ENCODE measurements around the gene COLEC11.

The COLEC11 gene

GRCh38 chr2:3585261-3586109, 9.4 kb upstream of the COLEC11 start:
- Histone ChIP-seq H3K36me3 (ENCODE audit: control insufficient read depth, insufficient read depth, low read length) (peaks cover 45% of the 10 kb centered on the region), H3K27ac (ENCODE audit: low read depth, low read length) (no peak overlapping the region), H3K9me3 (ENCODE audit: control insufficient read depth, insufficient read depth, low read length) (no peaks in the 10 kb centered on the region), H3K27me3 (ENCODE audit: control insufficient read depth, insufficient read depth, low read length) (no peaks in the 10 kb centered on the region), H3K4me3 (ENCODE audit: low read depth, low read length) (no peak overlapping the region), H3K9ac (ENCODE audit: low read depth, low read length) (no peak overlapping the region), H3K4me1 (ENCODE audit: control insufficient read depth, insufficient read depth, low read length) (no peaks in the 10 kb centered on the region)

GRCh38 chr2:3586220-3586619, 8.7 kb upstream of the COLEC11 start:
- no peaks in the 10 kb centered on the region for H3K27me3 ChIP-seq (ENCODE audit: control insufficient read depth, insufficient read depth, low read length)
- H3K4me3 ChIP-seq (ENCODE audit: low read depth, low read length), result no peak overlapping the region
- H3K9ac ChIP-seq (ENCODE audit: low read depth, low read length), result no peak overlapping the region
- no peak overlapping the region for H3K27ac ChIP-seq (ENCODE audit: low read depth, low read length)
- no peaks in the 10 kb centered on the region for H3K9me3 ChIP-seq (ENCODE audit: control insufficient read depth, insufficient read depth, low read length)
- peaks cover 37% of the 10 kb centered on the region for H3K36me3 ChIP-seq (ENCODE audit: control insufficient read depth, insufficient read depth, low read length)
- no peaks in the 10 kb centered on the region for H3K4me1 ChIP-seq (ENCODE audit: control insufficient read depth, insufficient read depth, low read length)

- no peak overlapping the region for H3K27ac ChIP-seq (ENCODE audit: low read depth, low read length)
Measured at GRCh38 chr2:3587021-3587420, 7.9 kb upstream of the COLEC11 start.

DNA sequence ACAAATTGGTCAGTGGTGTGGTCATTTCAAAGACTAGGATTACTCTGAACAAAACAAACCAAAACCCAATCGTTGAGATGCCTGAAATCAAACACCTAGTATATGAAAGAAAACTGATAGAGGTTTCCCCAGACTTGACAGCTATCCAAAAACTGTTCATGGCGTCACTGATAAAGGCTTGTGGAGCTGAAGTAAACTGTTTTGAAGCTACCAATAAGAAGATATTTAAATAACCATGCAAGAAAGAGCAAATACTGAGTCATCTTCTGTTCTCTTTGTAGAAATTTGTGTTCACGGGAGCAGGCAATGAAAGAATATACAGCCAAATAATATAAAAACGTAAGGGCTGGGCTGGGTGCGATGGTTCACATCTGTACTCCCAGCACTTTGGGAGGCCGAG, 7.5 kb upstream of the COLEC11 start:
- H3K9me3 ChIP-seq (ENCODE audit: control insufficient read depth, insufficient read depth, low read length), result no peaks in the 10 kb centered on the region
- no peak overlapping the region for H3K9ac ChIP-seq (ENCODE audit: low read depth, low read length)
- H3K4me1 ChIP-seq (ENCODE audit: control insufficient read depth, insufficient read depth, low read length), result no peaks in the 10 kb centered on the region
- H3K4me3 ChIP-seq (ENCODE audit: low read depth, low read length), result no peak overlapping the region
- peaks cover 25% of the 10 kb centered on the region for H3K36me3 ChIP-seq (ENCODE audit: control insufficient read depth, insufficient read depth, low read length)
- H3K27ac ChIP-seq (ENCODE audit: low read depth, low read length), result no peak overlapping the region
- H3K27me3 ChIP-seq (ENCODE audit: control insufficient read depth, insufficient read depth, low read length), result no peaks in the 10 kb centered on the region

More at GRCh38 chr2:3587021-3587420, 7.9 kb upstream of the COLEC11 start:
- H3K36me3 ChIP-seq (ENCODE audit: control insufficient read depth, insufficient read depth, low read length), result peaks cover 29% of the 10 kb centered on the region
- H3K4me1 ChIP-seq (ENCODE audit: control insufficient read depth, insufficient read depth, low read length), result no peaks in the 10 kb centered on the region
- H3K9ac ChIP-seq (ENCODE audit: low read depth, low read length), result no peak overlapping the region
- H3K9me3 ChIP-seq (ENCODE audit: control insufficient read depth, insufficient read depth, low read length), result no peaks in the 10 kb centered on the region
- no peak overlapping the region for H3K4me3 ChIP-seq (ENCODE audit: low read depth, low read length)
- H3K27me3 ChIP-seq (ENCODE audit: control insufficient read depth, insufficient read depth, low read length), result no peaks in the 10 kb centered on the region

- H3K4me1 ChIP-seq (ENCODE audit: control insufficient read depth, insufficient read depth, low read length), result no peaks in the 10 kb centered on the region
Measured at GRCh38 chr2:3588084-3588483, 6.8 kb upstream of the COLEC11 start.

GRCh38 chr2:3589086-3589485, 5.8 kb upstream of the COLEC11 start:
- Histone ChIP-seq H3K4me1 (ENCODE audit: control insufficient read depth, insufficient read depth, low read length) (no peaks in the 10 kb centered on the region), H3K9ac (ENCODE audit: low read depth, low read length) (no peak overlapping the region), H3K27me3 (ENCODE audit: control insufficient read depth, insufficient read depth, low read length) (no peaks in the 10 kb centered on the region), H3K36me3 (ENCODE audit: control insufficient read depth, insufficient read depth, low read length) (peaks cover 9% of the 10 kb centered on the region; the same call in 1 of the 2 replicates), H3K27ac (ENCODE audit: low read depth, low read length) (no peak overlapping the region), H3K9me3 (ENCODE audit: control insufficient read depth, insufficient read depth, low read length) (no peaks in the 10 kb centered on the region), H3K4me3 (ENCODE audit: low read depth, low read length) (no peak overlapping the region)

More at GRCh38 chr2:3588084-3588483, 6.8 kb upstream of the COLEC11 start:
- Histone ChIP-seq H3K27ac (ENCODE audit: low read depth, low read length) (no peak overlapping the region), H3K9ac (ENCODE audit: low read depth, low read length) (no peak overlapping the region), H3K36me3 (ENCODE audit: control insufficient read depth, insufficient read depth, low read length) (peaks cover 19% of the 10 kb centered on the region), H3K27me3 (ENCODE audit: control insufficient read depth, insufficient read depth, low read length) (no peaks in the 10 kb centered on the region), H3K9me3 (ENCODE audit: control insufficient read depth, insufficient read depth, low read length) (no peaks in the 10 kb centered on the region), H3K4me3 (ENCODE audit: low read depth, low read length) (no peak overlapping the region)

- Histone ChIP-seq H3K27me3 (ENCODE audit: control insufficient read depth, insufficient read depth, low read length) (no peaks in the 10 kb centered on the region), H3K4me3 (ENCODE audit: low read depth, low read length) (no peak overlapping the region), H3K9ac (ENCODE audit: low read depth, low read length) (no peak overlapping the region), H3K36me3 (ENCODE audit: control insufficient read depth, insufficient read depth, low read length) (no peaks in the 10 kb centered on the region), H3K27ac (ENCODE audit: low read depth, low read length) (no peak overlapping the region), H3K4me1 (ENCODE audit: control insufficient read depth, insufficient read depth, low read length) (no peaks in the 10 kb centered on the region), H3K9me3 (ENCODE audit: control insufficient read depth, insufficient read depth, low read length) (no peaks in the 10 kb centered on the region)
Measured at GRCh38 chr2:3595404-3595803, 492 bp downstream of the COLEC11 start.

- Histone ChIP-seq H3K4me3 (ENCODE audit: low read depth, low read length) (no peak overlapping the region), H3K36me3 (ENCODE audit: control insufficient read depth, insufficient read depth, low read length) (no peaks in the 10 kb centered on the region), H3K9ac (ENCODE audit: low read depth, low read length) (no peak overlapping the region), H3K27ac (ENCODE audit: low read depth, low read length) (no peak overlapping the region), H3K4me1 (ENCODE audit: control insufficient read depth, insufficient read depth, low read length) (no peaks in the 10 kb centered on the region), H3K9me3 (ENCODE audit: control insufficient read depth, insufficient read depth, low read length) (no peaks in the 10 kb centered on the region), H3K27me3 (ENCODE audit: control insufficient read depth, insufficient read depth, low read length) (no peaks in the 10 kb centered on the region)
Measured at GRCh38 chr2:3595985-3596384, 1.1 kb downstream of the COLEC11 start.

GRCh38 chr2:3596901-3597417, 2.0 kb downstream of the COLEC11 start:
- H3K36me3 ChIP-seq (ENCODE audit: control insufficient read depth, insufficient read depth, low read length), result no peaks in the 10 kb centered on the region
- no peaks in the 10 kb centered on the region for H3K9me3 ChIP-seq (ENCODE audit: control insufficient read depth, insufficient read depth, low read length)
- no peak overlapping the region for H3K9ac ChIP-seq (ENCODE audit: low read depth, low read length)
- no peaks in the 10 kb centered on the region for H3K4me1 ChIP-seq (ENCODE audit: control insufficient read depth, insufficient read depth, low read length)
- H3K27me3 ChIP-seq (ENCODE audit: control insufficient read depth, insufficient read depth, low read length), result no peaks in the 10 kb centered on the region
- no peak overlapping the region for H3K27ac ChIP-seq (ENCODE audit: low read depth, low read length)
- no peak overlapping the region for H3K4me3 ChIP-seq (ENCODE audit: low read depth, low read length)

GRCh38 chr2:3597567-3597966, 2.7 kb downstream of the COLEC11 start:
- no peak overlapping the region for H3K9ac ChIP-seq (ENCODE audit: low read depth, low read length)

GRCh38 chr2:3598197-3598910, 3.4 kb downstream of the COLEC11 start:
- H3K27me3 ChIP-seq (ENCODE audit: control insufficient read depth, insufficient read depth, low read length), result no peaks in the 10 kb centered on the region
- H3K4me1 ChIP-seq (ENCODE audit: control insufficient read depth, insufficient read depth, low read length), result no peaks in the 10 kb centered on the region
- H3K27ac ChIP-seq (ENCODE audit: low read depth, low read length), result no peak overlapping the region
- H3K9me3 ChIP-seq (ENCODE audit: control insufficient read depth, insufficient read depth, low read length), result no peaks in the 10 kb centered on the region
- H3K36me3 ChIP-seq (ENCODE audit: control insufficient read depth, insufficient read depth, low read length), result no peaks in the 10 kb centered on the region
- H3K4me3 ChIP-seq (ENCODE audit: low read depth, low read length), result no peak overlapping the region
- H3K9ac ChIP-seq (ENCODE audit: low read depth, low read length), result no peak overlapping the region

More at GRCh38 chr2:3597567-3597966, 2.7 kb downstream of the COLEC11 start:
- Histone ChIP-seq H3K27me3 (ENCODE audit: control insufficient read depth, insufficient read depth, low read length) (no peaks in the 10 kb centered on the region), H3K4me3 (ENCODE audit: low read depth, low read length) (no peak overlapping the region), H3K27ac (ENCODE audit: low read depth, low read length) (no peak overlapping the region), H3K4me1 (ENCODE audit: control insufficient read depth, insufficient read depth, low read length) (no peaks in the 10 kb centered on the region), H3K9me3 (ENCODE audit: control insufficient read depth, insufficient read depth, low read length) (no peaks in the 10 kb centered on the region), H3K36me3 (ENCODE audit: control insufficient read depth, insufficient read depth, low read length) (no peaks in the 10 kb centered on the region)

Measured in HUES48 (cell line).